ENCODE data around the gene NAT8L.

Gene NAT8L

DNA sequence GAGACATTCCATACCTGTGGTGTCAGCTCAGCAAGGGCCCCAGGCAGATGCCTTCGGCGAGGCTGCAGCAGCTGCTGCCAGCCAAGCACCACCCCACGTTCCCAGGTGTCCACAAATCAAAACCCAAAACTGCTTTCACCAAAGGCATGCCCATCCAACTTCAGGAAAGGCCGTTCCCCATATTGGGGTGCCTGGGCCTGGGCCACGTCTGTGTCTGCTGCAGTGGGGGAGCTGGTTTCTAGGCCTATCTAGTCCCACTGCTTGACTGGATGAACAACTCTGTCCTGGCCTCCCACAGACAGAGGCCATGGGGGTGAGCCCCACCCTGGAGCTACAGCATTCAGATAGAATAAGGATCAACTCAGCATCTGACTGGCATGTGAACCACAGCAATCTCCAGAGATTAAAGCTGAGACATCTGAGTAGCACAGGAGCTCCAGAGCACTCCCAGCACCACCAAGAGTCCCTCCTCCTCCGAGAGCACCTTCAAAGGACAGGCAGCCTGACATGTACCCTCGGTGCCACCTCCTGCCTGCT lies 37.0 kb downstream of the NAT8L start:
- DNase-seq = no peak

GRCh38 chr4:2101346-2102044 lies 42.4 kb downstream of the NAT8L start:
- no peak for DNase-seq

DNA sequence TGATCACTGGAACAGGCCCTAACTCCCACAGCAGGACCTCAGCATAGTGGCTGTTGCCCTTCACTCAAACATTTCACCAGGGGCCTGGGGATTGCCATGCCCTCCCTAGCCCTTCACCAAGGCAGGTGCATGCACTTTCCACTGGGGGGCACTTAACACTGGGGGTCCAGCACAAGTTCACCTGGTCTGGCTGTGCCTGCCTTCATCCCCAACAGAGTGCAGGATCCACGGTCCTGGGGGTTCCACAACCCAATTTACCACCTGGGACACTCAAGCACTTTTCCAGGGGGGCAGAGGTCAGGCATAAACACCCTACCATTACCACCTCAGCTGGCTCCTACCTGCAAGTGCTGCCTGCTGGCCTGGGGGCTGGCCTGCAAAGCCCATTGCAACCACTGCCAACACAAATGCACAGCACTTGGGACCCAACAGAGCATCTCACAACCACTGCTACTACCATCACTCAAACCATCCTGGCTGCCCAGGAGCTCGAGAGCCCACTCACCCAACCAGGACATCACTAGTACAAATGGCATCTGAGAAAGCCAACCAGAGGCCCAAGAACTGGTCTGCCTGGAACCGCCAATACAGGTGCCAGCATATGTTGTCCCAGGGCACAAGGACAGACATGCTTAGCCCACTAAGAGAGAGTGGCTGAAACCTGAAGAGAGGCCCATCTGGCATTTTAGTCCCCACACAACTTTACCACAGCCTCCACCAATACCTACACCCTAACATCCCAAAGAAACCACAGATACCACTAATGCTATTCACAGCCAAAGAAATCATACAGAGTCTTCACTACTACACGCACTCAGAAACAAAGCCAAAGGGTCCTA lies 43.1 kb downstream of the NAT8L start:
- DNase-seq = no peak

- no peak for DNase-seq
These were observed 44.2 kb downstream of the NAT8L start for GRCh38 chr4:2103127-2103842.

- DNase-seq = no peak
These were observed 44.9 kb downstream of the NAT8L start for GRCh38 chr4:2103843-2104547.

GRCh38 chr4:2104556-2105345 lies 45.6 kb downstream of the NAT8L start:
- no peak for DNase-seq

DNA sequence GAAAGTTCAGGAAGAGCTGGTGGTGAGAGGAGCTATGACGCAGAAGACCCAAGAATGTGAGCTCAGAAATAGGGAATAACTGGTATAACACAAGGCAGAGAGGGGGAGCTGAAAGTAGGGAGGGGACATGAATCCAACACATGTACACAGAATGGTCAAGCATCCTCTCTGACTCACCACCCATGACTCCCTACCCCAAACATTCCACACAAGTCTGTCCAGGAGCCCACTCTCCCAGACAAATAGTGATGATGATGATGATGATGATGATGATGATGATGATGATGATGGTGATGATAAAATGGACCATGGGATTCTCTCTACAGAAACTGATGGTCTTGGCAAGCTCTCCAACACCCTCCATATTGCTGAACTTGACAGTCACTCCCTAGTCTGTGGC lies 46.4 kb downstream of the NAT8L start:
- DNase-seq = no peak

- DNase-seq = no peak
These were observed 57.7 kb downstream of the NAT8L start for GRCh38 chr4:2116687-2117400.
